ENCODE data around the gene TBXAS1.

DNA sequence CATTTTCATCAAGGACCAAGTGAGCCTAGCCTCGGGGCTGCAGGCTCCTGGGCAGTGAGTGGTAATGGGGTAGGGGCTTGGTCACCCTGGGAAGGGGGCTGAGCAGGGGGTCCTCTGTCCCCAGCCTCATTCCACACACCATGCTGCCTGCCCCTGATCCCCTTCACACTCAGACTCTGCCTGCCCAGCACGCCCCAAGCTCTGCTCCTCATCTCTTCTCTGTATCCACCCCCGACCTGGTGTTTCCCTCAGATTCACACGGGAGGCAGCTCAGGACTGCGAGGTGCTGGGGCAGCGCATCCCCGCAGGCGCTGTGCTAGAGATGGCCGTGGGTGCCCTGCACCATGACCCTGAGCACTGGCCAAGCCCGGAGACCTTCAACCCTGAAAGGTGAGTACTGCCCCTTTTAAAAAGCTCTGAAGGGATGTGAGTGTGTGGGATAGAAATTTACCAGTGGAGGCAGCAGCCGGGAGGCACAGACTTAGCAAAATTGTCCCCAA is 186.5 kb downstream of the TBXAS1 start:
- TF ChIP-seq, protein P1, sequence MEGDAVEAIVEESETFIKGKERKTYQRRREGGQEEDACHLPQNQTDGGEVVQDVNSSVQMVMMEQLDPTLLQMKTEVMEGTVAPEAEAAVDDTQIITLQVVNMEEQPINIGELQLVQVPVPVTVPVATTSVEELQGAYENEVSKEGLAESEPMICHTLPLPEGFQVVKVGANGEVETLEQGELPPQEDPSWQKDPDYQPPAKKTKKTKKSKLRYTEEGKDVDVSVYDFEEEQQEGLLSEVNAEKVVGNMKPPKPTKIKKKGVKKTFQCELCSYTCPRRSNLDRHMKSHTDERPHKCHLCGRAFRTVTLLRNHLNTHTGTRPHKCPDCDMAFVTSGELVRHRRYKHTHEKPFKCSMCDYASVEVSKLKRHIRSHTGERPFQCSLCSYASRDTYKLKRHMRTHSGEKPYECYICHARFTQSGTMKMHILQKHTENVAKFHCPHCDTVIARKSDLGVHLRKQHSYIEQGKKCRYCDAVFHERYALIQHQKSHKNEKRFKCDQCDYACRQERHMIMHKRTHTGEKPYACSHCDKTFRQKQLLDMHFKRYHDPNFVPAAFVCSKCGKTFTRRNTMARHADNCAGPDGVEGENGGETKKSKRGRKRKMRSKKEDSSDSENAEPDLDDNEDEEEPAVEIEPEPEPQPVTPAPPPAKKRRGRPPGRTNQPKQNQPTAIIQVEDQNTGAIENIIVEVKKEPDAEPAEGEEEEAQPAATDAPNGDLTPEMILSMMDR (conservative IDR thresholded peaks at IDR 0.05; ENCODE audit: low read length) = no peak
- no peak for TF ChIP-seq EZH2phosphoT487 (IDR thresholded peaks at IDR 0.05; ENCODE audit: borderline replicate concordance)

All from Loucy (cell line).